Caco-2 (cell line): ENCODE results near the gene PRPS1. TPM values are rescaled to one million over a fixed set of nuclear protein-coding genes. Genes with fewer than 3 reads are reported as not detected.
A peak's percentile ranks its signal among the peaks of the same experiment; 100 is the strongest.

Experiments used
- BruUV-seq: library from RNA; stranded (reverse); fragments of 400-500 nt; replicated peaks from 2 replicates; lab custom pipeline; 2021; lab: Mats Ljungman, UMichigan
- CTCF ChIA-PET: fragments of 300-600 bp; sonication (Branson Sonifier 250); formaldehyde crosslinking; loops from one replicate; lab custom pipeline; 2022; ENCODE audit warnings: antibody characterized with exemption; lab: Charles Lee
- POLR2A ChIA-PET: fragments of 300-600 bp; sonication (Branson Sonifier 250); formaldehyde crosslinking; loops from one replicate; lab custom pipeline; 2022; ENCODE audit warnings: antibody characterized with exemption; lab: Charles Lee
- DNase-seq, 2 experiments: peaks; one replicate each; pipeline versions ENCODE4 v3.0.0 to v3.0.0-alpha.2; 2020 to 2022
- H3K27me3 ChIP-seq: replicated peaks from 2 replicates; pipeline ENCODE4 v1.6.0; 2011; ENCODE audit warnings: low read length; ENCODE audit not compliant: control insufficient read depth, insufficient read depth
- H3K36me3 ChIP-seq: 2 replicates; pipeline ENCODE4 v1.5.1; 2011; ENCODE audit warnings: low read length; ENCODE audit not compliant: control insufficient read depth, insufficient read depth
- H3K4me1 ChIP-seq: fragments of 250-450 bp; sonication (Bioruptor Pico); 2 replicates; pipeline ENCODE4 v1.5.1; 2020; ENCODE audit warnings: mild to moderate bottlenecking
- H3K4me3 ChIP-seq: 2 replicates; pipeline ENCODE4 v1.5.1; 2011; ENCODE audit warnings: low read depth, mild to moderate bottlenecking, control low read depth, low read length
- H3K9me3 ChIP-seq: fragments of 250-450 bp; sonication (Bioruptor Pico); 2 replicates; pipeline ENCODE4 v1.5.1; 2020; ENCODE audit warnings: mild to moderate bottlenecking, moderate library complexity
- H3K27ac Mint-ChIP-seq: one replicate; pipeline ENCODE4 v1.8.0; 2022; ENCODE audit warnings: mixed read lengths; ENCODE audit not compliant: unreplicated experiment
- H3K27me3 Mint-ChIP-seq: one replicate; pipeline ENCODE4 v1.8.0; 2022; ENCODE audit warnings: mixed read lengths; ENCODE audit not compliant: insufficient read depth, unreplicated experiment
- H3K36me3 Mint-ChIP-seq: one replicate; pipeline ENCODE4 v1.8.0; 2022; ENCODE audit warnings: mild to moderate bottlenecking, mixed read lengths; ENCODE audit not compliant: insufficient read depth, unreplicated experiment
- H3K4me1 Mint-ChIP-seq: one replicate; pipeline ENCODE4 v1.8.0; 2022; ENCODE audit warnings: low read depth, mixed read lengths; ENCODE audit not compliant: unreplicated experiment
- H3K4me3 Mint-ChIP-seq: one replicate; pipeline ENCODE4 v1.8.0; 2022; ENCODE audit warnings: mild to moderate bottlenecking, moderate library complexity, mixed read lengths; ENCODE audit not compliant: unreplicated experiment
- H3K9me3 Mint-ChIP-seq: one replicate; pipeline ENCODE4 v1.8.0; 2022; ENCODE audit warnings: mixed read lengths; ENCODE audit not compliant: unreplicated experiment
- intact Hi-C: fragments of 100-400 bp; cut with micrococcal nuclease; formaldehyde crosslinking; loops from one replicate; pipeline ENCODE4 v1.10.0; 2022; ENCODE audit not compliant: unreplicated experiment
- total RNA-seq: library from RNA; stranded (reverse); gene quantifications from 2 replicates; pipeline ENCODE4 v1.2.3, GENCODE V29; 2022
- TF ChIP-seq, protein P1 (sequence below), 2 experiments: fragments of 200-600 bp in 1 of 2; IDR thresholded peaks; 1 replicate in 1 of 2; 2 replicates in 1 of 2; pipeline versions ENCODE4 v1.5.1 to v1.8.0; 2011 to 2022; ENCODE audit warnings: antibody characterized with exemption in 1 of 2, control low read depth in 1 of 2, inconsistent platforms in 1 of 2, low read depth in 1 of 2, low read length in 1 of 2, mild to moderate bottlenecking in 1 of 2, moderate library complexity in 1 of 2; ENCODE audit not compliant: insufficient read depth in 1 of 2, severe bottlenecking in 1 of 2, unreplicated experiment in 1 of 2

PRPS1 gene
- total RNA-seq, 1 experiment from 2014 or later = 34.3 TPM

DNA sequence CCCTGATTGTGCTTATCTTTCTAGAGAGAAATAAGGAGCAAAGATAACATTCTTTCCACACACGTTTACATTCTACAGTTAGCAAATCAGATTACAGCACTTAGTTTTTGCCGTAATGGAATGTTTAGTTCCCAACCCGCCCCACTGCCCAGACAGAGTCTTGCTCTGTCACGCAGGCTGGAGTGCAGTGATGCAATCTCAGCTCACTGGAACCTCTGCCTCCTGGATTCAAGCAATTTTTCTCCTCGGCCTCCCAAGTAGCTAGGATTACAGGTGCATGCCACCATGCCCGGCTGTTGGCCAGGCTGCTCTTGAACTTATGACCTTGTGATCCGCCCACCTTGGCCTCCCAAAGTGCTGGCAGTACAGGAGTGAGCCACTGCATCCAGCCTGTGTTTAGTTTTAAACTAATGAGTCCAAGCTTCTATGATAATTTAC lies 8.4 kb upstream of the PRPS1 start:
- Histone ChIP-seq H3K9me3 (no peaks in the 10 kb centered on the region), H3K4me3 (no peak overlapping the region), H3K4me1 (0 out of 2 replicates have a peak, but pooled peaks cover 3% of the 10 kb centered on the region), H3K27me3 (no peaks in the 10 kb centered on the region), H3K36me3 (no peaks in the 10 kb centered on the region)
- intact Hi-C loops = no loop called here
- CTCF ChIA-PET = no interaction called here
- TF ChIP-seq, protein P1, sequence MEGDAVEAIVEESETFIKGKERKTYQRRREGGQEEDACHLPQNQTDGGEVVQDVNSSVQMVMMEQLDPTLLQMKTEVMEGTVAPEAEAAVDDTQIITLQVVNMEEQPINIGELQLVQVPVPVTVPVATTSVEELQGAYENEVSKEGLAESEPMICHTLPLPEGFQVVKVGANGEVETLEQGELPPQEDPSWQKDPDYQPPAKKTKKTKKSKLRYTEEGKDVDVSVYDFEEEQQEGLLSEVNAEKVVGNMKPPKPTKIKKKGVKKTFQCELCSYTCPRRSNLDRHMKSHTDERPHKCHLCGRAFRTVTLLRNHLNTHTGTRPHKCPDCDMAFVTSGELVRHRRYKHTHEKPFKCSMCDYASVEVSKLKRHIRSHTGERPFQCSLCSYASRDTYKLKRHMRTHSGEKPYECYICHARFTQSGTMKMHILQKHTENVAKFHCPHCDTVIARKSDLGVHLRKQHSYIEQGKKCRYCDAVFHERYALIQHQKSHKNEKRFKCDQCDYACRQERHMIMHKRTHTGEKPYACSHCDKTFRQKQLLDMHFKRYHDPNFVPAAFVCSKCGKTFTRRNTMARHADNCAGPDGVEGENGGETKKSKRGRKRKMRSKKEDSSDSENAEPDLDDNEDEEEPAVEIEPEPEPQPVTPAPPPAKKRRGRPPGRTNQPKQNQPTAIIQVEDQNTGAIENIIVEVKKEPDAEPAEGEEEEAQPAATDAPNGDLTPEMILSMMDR (IDR thresholded peaks at IDR 0.05; ENCODE audit: insufficient read depth in 1 of 2, low read depth in 1 of 2, low read length in 1 of 2, severe bottlenecking in 1 of 2, unreplicated experiment in 1 of 2) = no peak
- Mint-ChIP-seq H3K36me3 (no peaks in the 10 kb centered on the region), H3K4me3 (no peak overlapping the region), H3K9me3 (no peaks in the 10 kb centered on the region), H3K27me3 (no peaks in the 10 kb centered on the region), H3K4me1 (no peaks in the 10 kb centered on the region), H3K27ac (no peak overlapping the region)
- BruUV-seq = no TSS peak
- DNase-seq = peak; percentile 33 to 59
- POLR2A ChIA-PET = interaction anchor here (1.1 kb wide), 1 partner anchor 9 kb away, joined by 3 read pairs; no protein-coding TSS in a partner anchor

DNA sequence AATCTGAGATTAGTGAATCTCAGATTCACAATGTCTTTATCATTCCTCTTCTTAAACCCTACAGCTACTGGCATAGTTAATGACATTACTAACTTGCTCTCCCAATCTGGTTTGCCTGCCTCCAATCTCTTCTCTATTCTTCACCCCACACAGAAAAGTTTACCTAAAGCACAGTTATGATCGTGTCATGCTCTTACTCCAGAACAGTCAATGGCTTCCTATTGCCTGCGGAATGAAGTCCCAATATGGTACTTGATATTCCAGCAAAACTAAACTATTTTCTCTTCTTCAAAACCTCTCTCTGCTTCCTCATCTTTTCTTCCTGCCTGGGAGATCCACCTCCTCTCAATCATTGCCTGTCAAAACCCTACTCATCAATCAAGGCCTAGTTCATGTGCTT lies 3.4 kb upstream of the PRPS1 start:
- no peaks in the 10 kb centered on the region for H3K9me3 ChIP-seq
- intact Hi-C loops = no loop called here
- H3K36me3 ChIP-seq = no peaks in the 10 kb centered on the region
- Mint-ChIP-seq H3K36me3 (no peaks in the 10 kb centered on the region), H3K9me3 (no peaks in the 10 kb centered on the region), H3K27me3 (peaks cover 3% of the 10 kb centered on the region), H3K4me1 (peaks cover 8% of the 10 kb centered on the region), H3K4me3 (no peak overlapping the region), H3K27ac (no peak overlapping the region)
- no peaks in the 10 kb centered on the region for H3K27me3 ChIP-seq
- H3K4me1 ChIP-seq = 0 out of 2 replicates have a peak, but pooled peaks cover 3% of the 10 kb centered on the region
- TF ChIP-seq, protein P1 (IDR thresholded peaks at IDR 0.05; ENCODE audit: insufficient read depth in 1 of 2, low read depth in 1 of 2, low read length in 1 of 2, severe bottlenecking in 1 of 2, unreplicated experiment in 1 of 2) = no peak
- BruUV-seq = no TSS peak
- POLR2A ChIA-PET = no interaction called here
- CTCF ChIA-PET = no interaction called here
- no peak overlapping the region for H3K4me3 ChIP-seq
- DNase-seq = no peak

DNA sequence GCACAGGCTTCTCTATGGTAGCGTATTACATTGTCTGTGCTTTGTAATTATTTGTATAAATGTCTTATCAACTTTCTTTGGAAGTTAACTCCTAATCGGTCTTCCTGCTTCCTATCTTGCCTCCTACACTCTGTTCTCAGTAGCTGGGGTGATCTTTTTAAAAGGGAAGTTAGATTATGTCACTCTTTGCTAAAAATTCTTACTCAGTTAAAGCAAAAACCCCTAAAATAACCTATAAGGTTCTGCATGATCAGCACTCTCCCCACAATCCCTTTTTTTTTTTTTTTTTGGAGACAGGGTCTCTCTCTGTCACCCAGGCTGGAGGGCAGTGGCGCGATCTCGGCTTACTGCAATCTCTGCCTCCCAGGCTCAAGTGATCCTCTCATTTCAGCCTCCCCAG lies 2.6 kb upstream of the PRPS1 start:
- H3K27me3 ChIP-seq = no peaks in the 10 kb centered on the region
- CTCF ChIA-PET = no interaction called here
- POLR2A ChIA-PET = no interaction called here
- intact Hi-C loops = no loop called here
- H3K36me3 Mint-ChIP-seq = no peaks in the 10 kb centered on the region
- H3K4me3 Mint-ChIP-seq = no peak overlapping the region
- H3K9me3 Mint-ChIP-seq = no peaks in the 10 kb centered on the region
- no peak for DNase-seq
- no peak overlapping the region for H3K27ac Mint-ChIP-seq
- peaks cover 8% of the 10 kb centered on the region for H3K4me1 Mint-ChIP-seq
- peaks cover 3% of the 10 kb centered on the region for H3K27me3 Mint-ChIP-seq
- TF ChIP-seq, protein P1 (IDR thresholded peaks at IDR 0.05; ENCODE audit: insufficient read depth in 1 of 2, low read depth in 1 of 2, low read length in 1 of 2, severe bottlenecking in 1 of 2, unreplicated experiment in 1 of 2) = no peak
- no peaks in the 10 kb centered on the region for H3K36me3 ChIP-seq
- no TSS peak for BruUV-seq
- H3K4me3 ChIP-seq = no peak overlapping the region
- no peaks in the 10 kb centered on the region for H3K9me3 ChIP-seq
- H3K4me1 ChIP-seq = no peaks in the 10 kb centered on the region
